ENCODE measurements around the gene CASK.

The CASK gene

GRCh38 chrX:41868392-41868977, 54.9 kb downstream of the CASK start:
- no peak for TF ChIP-seq CTCF (IDR thresholded peaks at IDR 0.05; ENCODE audit: low read depth, low read length, missing control alignments)
- DNase-seq (ENCODE audit: low read depth), result no peak

GRCh38 chrX:41863343-41864203, 59.8 kb downstream of the CASK start:
- TF ChIP-seq CTCF (IDR thresholded peaks at IDR 0.05; ENCODE audit: low read depth, low read length, missing control alignments), result no peak
- no peak overlapping the region for H3K4me3 ChIP-seq (ENCODE audit: low read depth, low read length)

More at GRCh38 chrX:41868392-41868977, 54.9 kb downstream of the CASK start:
- no peak overlapping the region for H3K4me3 ChIP-seq (ENCODE audit: low read depth, low read length)

GRCh38 chrX:41862562-41863184, 60.7 kb downstream of the CASK start:
- TF ChIP-seq CTCF (IDR thresholded peaks at IDR 0.05; ENCODE audit: low read depth, low read length, missing control alignments), result no peak
- DNase-seq (ENCODE audit: low read depth), result no peak
- H3K4me3 ChIP-seq (ENCODE audit: low read depth, low read length), result no peak overlapping the region

More at GRCh38 chrX:41863343-41864203, 59.8 kb downstream of the CASK start:
- DNase-seq (ENCODE audit: low read depth), result no peak

- no peak for DNase-seq (ENCODE audit: low read depth)
- H3K4me3 ChIP-seq (ENCODE audit: low read depth, low read length), result no peak overlapping the region
- TF ChIP-seq CTCF (IDR thresholded peaks at IDR 0.05; ENCODE audit: low read depth, low read length, missing control alignments), result no peak
These were observed 65.1 kb downstream of the CASK start for GRCh38 chrX:41858161-41858775.

- DNase-seq (ENCODE audit: low read depth), result no peak
- TF ChIP-seq CTCF (IDR thresholded peaks at IDR 0.05; ENCODE audit: low read depth, low read length, missing control alignments), result no peak
These were observed 65.7 kb downstream of the CASK start for GRCh38 chrX:41857670-41858069.

GRCh38 chrX:41846714-41847113, 76.6 kb downstream of the CASK start:
- no peak overlapping the region for H3K4me3 ChIP-seq (ENCODE audit: low read depth, low read length)
- no peak for TF ChIP-seq CTCF (IDR thresholded peaks at IDR 0.05; ENCODE audit: low read depth, low read length, missing control alignments)
- DNase-seq (ENCODE audit: low read depth), result no peak

More at GRCh38 chrX:41857670-41858069, 65.7 kb downstream of the CASK start:
- no peak overlapping the region for H3K4me3 ChIP-seq (ENCODE audit: low read depth, low read length)

Data from GM12864 (cell line).